ENCODE measurements around the gene SLC25A24. TPM values are rescaled to one million over a fixed set of nuclear protein-coding genes. Genes with fewer than 3 reads are reported as not detected.
A peak's percentile ranks its signal among the peaks of the same experiment; 100 is the strongest.
"Not testable (repeated sequence)": the region's sequence is repeated elsewhere in the genome, so short reads cannot be mapped to it uniquely, and the experiment has no call there.

Gene SLC25A24
- total and polyA plus RNA-seq, 4 donors: 1.3 to 8.6 (median 3.0) TPM

DNA sequence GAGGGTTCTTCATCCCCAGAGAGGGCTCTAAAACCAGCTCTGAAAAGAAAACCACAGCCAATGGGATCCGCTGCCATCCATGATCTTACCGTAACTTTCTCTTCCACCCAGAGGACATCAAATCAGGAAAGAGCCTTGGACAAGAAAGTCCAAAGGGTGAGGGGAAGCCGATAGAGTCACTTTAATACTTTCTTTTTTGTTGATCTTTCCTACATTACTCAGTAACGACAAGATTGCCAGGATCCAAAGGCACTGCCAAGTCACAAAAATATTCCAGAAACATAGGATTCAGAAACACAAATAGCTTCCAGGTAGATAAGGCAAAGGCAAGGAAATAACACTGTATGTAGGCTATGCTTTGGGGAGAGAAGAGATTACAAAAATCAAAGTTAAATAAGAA, 26.7 kb upstream of the SLC25A24 start:
- H3K9ac ChIP-seq (ENCODE audit: low read depth in 1 of 2, low read length in 2 of 2); DNase-seq (ENCODE audit: low spot score); H3K36me3 ChIP-seq (ENCODE audit: control insufficient read depth in 4 of 4, insufficient read depth in 3 of 4, low read depth in 1 of 4, low read length in 3 of 4); H3K27me3 ChIP-seq (ENCODE audit: control insufficient read depth in 4 of 4, insufficient read depth in 4 of 4, low read length in 3 of 4); H3K4me1 ChIP-seq (ENCODE audit: control insufficient read depth in 4 of 4, insufficient read depth in 4 of 4, low read length in 3 of 4); H3K9me3 ChIP-seq (ENCODE audit: control insufficient read depth in 4 of 4, low read length in 3 of 4); H3K27ac ChIP-seq (ENCODE audit: low read depth in 1 of 2, low read length in 2 of 2); H3K4me3 ChIP-seq (ENCODE audit: low read depth in 1 of 3, low read length in 3 of 3): not testable (repeated sequence)
- WGBS: 49% methylated on average over 1 of the region's 4 CpGs

DNA sequence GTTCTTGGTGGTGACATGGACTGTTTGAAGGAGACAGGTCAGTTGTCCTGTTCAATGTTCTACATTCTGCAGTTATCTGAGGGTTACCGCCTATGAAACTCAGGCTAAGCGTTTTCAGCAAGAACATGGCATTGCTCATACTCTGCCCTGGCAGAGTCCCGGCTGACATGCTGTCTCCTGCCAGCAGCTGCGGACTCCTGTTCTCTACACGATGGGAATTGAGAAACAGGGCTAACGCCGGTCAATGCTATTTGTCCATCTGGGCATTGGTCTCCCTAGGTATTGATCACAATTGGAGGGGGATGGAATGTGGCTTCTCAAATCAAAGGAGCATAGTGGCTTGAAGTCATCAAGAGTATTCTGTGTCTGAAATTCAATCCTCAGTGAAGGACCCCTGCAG, 23.1 kb upstream of the SLC25A24 start:
- WGBS: 35% methylated on average over 7 of the region's 7 CpGs
- H3K27ac ChIP-seq (ENCODE audit: low read depth in 1 of 2, low read length in 2 of 2); H3K27me3 ChIP-seq (ENCODE audit: control insufficient read depth in 4 of 4, insufficient read depth in 4 of 4, low read length in 3 of 4); H3K9ac ChIP-seq (ENCODE audit: low read depth in 1 of 2, low read length in 2 of 2); DNase-seq (ENCODE audit: low spot score); H3K9me3 ChIP-seq (ENCODE audit: control insufficient read depth in 4 of 4, low read length in 3 of 4); H3K4me1 ChIP-seq (ENCODE audit: control insufficient read depth in 4 of 4, insufficient read depth in 4 of 4, low read length in 3 of 4); H3K36me3 ChIP-seq (ENCODE audit: control insufficient read depth in 4 of 4, insufficient read depth in 3 of 4, low read depth in 1 of 4, low read length in 3 of 4); H3K4me3 ChIP-seq (ENCODE audit: low read depth in 1 of 3, low read length in 3 of 3): not testable (repeated sequence)
- peak; percentile 33 to 50 for TF ChIP-seq HNF4A (conservative IDR thresholded peaks at IDR 0.05)
- peak in 1 of 2 donors; percentile 25 for TF ChIP-seq RXRA (IDR thresholded peaks at IDR 0.05)

DNA sequence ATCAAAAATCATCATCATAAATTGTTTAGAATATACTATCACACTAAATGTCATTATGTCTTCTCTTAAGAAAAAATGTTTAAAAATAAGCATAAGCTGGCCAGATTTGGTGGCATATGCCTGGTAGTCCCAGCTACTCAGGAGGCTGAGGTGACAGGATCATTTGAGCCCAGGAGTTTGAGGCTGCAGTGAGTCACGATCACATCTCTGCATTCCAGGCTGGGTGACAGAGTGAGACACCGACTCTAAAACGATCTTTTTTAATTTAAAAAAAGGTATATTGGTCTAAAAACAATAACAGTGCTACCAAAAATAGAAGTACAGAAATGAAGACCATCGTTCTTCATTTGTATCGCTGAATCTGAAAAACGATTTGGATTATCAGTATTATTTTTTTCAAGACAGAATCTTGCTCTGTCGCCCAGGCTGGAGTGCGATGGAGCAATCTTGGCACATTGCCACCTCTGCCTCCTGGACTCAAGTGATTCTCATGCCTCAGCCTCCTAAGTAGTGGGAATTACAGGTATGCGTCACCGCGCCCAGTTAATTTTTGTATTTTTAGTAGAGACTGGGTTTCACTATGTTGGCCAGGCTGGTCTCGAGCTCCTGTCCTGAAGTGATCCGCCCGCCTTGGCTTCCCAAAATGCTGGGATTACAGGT, 17.5 kb upstream of the SLC25A24 start:
- H3K9me3 ChIP-seq (ENCODE audit: control insufficient read depth in 4 of 4, low read length in 3 of 4); H3K27me3 ChIP-seq (ENCODE audit: control insufficient read depth in 4 of 4, insufficient read depth in 4 of 4, low read length in 3 of 4); H3K4me1 ChIP-seq (ENCODE audit: control insufficient read depth in 4 of 4, insufficient read depth in 4 of 4, low read length in 3 of 4); DNase-seq (ENCODE audit: low spot score); H3K36me3 ChIP-seq (ENCODE audit: control insufficient read depth in 4 of 4, insufficient read depth in 3 of 4, low read depth in 1 of 4, low read length in 3 of 4); H3K9ac ChIP-seq (ENCODE audit: low read depth in 1 of 2, low read length in 2 of 2); H3K27ac ChIP-seq (ENCODE audit: low read depth in 1 of 2, low read length in 2 of 2); H3K4me3 ChIP-seq (ENCODE audit: low read depth in 1 of 3, low read length in 3 of 3): not testable (repeated sequence)
- 87% methylated on average over 14 of the region's 14 CpGs for WGBS

DNA sequence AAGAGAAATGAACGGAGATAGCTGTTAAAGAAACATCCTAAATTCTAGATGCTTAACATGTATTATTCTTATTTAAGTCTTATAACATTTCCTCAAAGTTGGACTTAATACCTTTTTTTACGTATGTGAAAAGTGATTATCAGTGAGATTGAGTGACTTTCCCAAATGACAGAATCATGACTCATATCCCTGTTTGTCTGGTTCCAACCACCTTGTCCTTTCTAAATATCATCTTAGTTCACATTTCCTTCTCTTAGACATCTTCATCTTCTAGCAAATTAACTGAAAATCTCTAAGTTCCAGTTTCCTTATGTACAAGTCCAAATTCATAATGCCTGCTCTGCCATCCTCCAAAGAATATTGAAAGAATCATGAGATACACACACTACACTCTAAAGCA, 16.9 kb upstream of the SLC25A24 start:
- H3K27me3 ChIP-seq (ENCODE audit: control insufficient read depth in 4 of 4, insufficient read depth in 4 of 4, low read length in 3 of 4); H3K9me3 ChIP-seq (ENCODE audit: control insufficient read depth in 4 of 4, low read length in 3 of 4); DNase-seq (ENCODE audit: low spot score); H3K4me3 ChIP-seq (ENCODE audit: low read depth in 1 of 3, low read length in 3 of 3); H3K9ac ChIP-seq (ENCODE audit: low read depth in 1 of 2, low read length in 2 of 2); H3K36me3 ChIP-seq (ENCODE audit: control insufficient read depth in 4 of 4, insufficient read depth in 3 of 4, low read depth in 1 of 4, low read length in 3 of 4); H3K4me1 ChIP-seq (ENCODE audit: control insufficient read depth in 4 of 4, insufficient read depth in 4 of 4, low read length in 3 of 4); H3K27ac ChIP-seq (ENCODE audit: low read depth in 1 of 2, low read length in 2 of 2): not testable (repeated sequence)
- 66% methylated on average over 2 of the region's 2 CpGs for WGBS

DNA sequence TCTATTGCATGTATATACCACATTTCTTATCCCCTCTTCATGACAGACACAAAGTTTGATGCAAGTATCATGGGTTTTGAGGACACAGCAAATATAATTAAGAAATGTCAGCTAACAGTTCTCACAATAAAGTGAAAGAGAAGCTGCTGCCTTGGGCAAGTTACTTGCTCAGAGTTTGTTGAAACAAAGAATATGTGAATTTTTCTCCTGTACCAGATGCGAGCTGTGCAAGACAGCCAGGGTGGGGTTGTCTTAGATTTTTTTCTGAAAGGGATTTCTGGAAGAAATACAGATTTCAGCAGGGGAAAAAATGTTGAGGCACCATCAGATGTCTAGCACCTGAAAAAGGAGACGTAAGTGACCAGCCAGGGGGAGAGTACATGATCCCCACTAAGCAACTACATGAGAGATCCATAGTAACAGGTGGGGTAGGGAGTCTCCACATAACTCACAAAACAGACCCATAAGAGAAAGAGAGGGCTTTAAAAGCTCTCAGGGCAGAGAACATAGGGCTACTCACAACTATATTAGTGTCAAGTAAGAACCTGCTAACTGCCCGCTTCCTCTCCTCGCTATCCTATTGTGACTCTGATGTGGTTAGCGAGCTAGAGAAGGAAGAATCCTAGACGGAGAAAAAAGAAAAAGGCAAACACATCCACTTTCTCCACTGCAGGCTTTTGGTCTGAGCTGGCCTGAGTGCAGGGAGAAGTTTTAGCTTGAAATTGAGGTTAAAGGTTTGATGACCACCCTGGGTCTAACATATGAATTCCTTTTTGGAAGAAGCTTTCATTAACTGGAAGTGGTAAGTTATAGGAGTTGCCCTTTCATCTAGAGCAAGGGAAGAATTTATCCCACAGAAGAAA, 16.1 kb upstream of the SLC25A24 start:
- H3K27me3 ChIP-seq (ENCODE audit: control insufficient read depth in 4 of 4, insufficient read depth in 4 of 4, low read length in 3 of 4); H3K9me3 ChIP-seq (ENCODE audit: control insufficient read depth in 4 of 4, low read length in 3 of 4); H3K36me3 ChIP-seq (ENCODE audit: control insufficient read depth in 4 of 4, insufficient read depth in 3 of 4, low read depth in 1 of 4, low read length in 3 of 4); H3K9ac ChIP-seq (ENCODE audit: low read depth in 1 of 2, low read length in 2 of 2); H3K27ac ChIP-seq (ENCODE audit: low read depth in 1 of 2, low read length in 2 of 2); H3K4me1 ChIP-seq (ENCODE audit: control insufficient read depth in 4 of 4, insufficient read depth in 4 of 4, low read length in 3 of 4); DNase-seq (ENCODE audit: low spot score); H3K4me3 ChIP-seq (ENCODE audit: low read depth in 1 of 3, low read length in 3 of 3): not testable (repeated sequence)
- WGBS: 81% methylated on average over 6 of the region's 6 CpGs

Data from liver (tissue), 9 donors.